ENCODE data around the gene TFDP1. TPM values are rescaled to one million over a fixed set of nuclear protein-coding genes. Genes with fewer than 3 reads are reported as not detected.

TFDP1 gene
- total and polyA plus RNA-seq, 2 of the 4 experiments (the other 2 are of a cell fraction), result 59.3 to 97.0 TPM

GRCh38 chr13:113635048-113635420 is 50.5 kb downstream of the TFDP1 start:
- no peak overlapping the region for H2BK5ac ChIP-seq (ENCODE audit: low read depth, low read length, poor library complexity, severe bottlenecking)
- H3K27me3 ChIP-seq (ENCODE audit: control insufficient read depth, insufficient read depth, low read length), result no peaks in the 10 kb centered on the region
- no peaks in the 10 kb centered on the region; the same call in 1 of the 2 replicates for H4K20me1 ChIP-seq (ENCODE audit: insufficient read depth, low read length)
- no peak overlapping the region for H2AFZ ChIP-seq (replicated peaks; ENCODE audit: low read length, poor library complexity)
- H2AK9ac ChIP-seq (replicated peaks; ENCODE audit: low read depth, low read length, poor library complexity), result no peak overlapping the region
- no peaks in the 10 kb centered on the region for H3K9me3 ChIP-seq (ENCODE audit: control insufficient read depth, insufficient read depth, low read length)
- no peak overlapping the region for H4K8ac ChIP-seq (ENCODE audit: low read depth in 2 of 2, low read length in 2 of 2)
- no peak overlapping the region for H3K14ac ChIP-seq (replicated peaks; ENCODE audit: low read depth, low read length)
- no peak overlapping the region for H2BK20ac ChIP-seq (ENCODE audit: low read depth, low read length)
- H3K23ac ChIP-seq (ENCODE audit: low read depth, low read length), result no peak overlapping the region
- ATAC-seq (ENCODE audit: low read depth) (no peak), DNase-seq (no peak)
- H3K18ac ChIP-seq (ENCODE audit: low read depth, low read length), result no peak overlapping the region
- no peak overlapping the region for H3K4ac ChIP-seq (ENCODE audit: low read depth, low read length)
- no peak overlapping the region for H3K27ac ChIP-seq (ENCODE audit: insufficient read depth, low read length)
- ChIA-PET POLR2A (ENCODE audit: unreplicated experiment) (no interaction called here), CTCF (no interaction called here)
- peaks cover 13% of the 10 kb centered on the region; the same call in 1 of the 2 replicates for H3K9me1 ChIP-seq (ENCODE audit: insufficient read depth, low read length)
- no peak overlapping the region for H3K9ac ChIP-seq (ENCODE audit: low read depth, low read length)
- H3K56ac ChIP-seq (ENCODE audit: extremely low read depth, insufficient read depth, low read length), result no peak overlapping the region
- TF ChIP-seq MXI1 (IDR thresholded peaks at IDR 0.05; ENCODE audit: borderline replicate concordance, low read depth, low read length) (no peak), FOS (IDR thresholded peaks at IDR 0.05; ENCODE audit: low read depth, low read length) (no peak), CTCF (conservative IDR thresholded peaks at IDR 0.05; ENCODE audit: low read depth, low read length) (no peak), POLR2A (IDR thresholded peaks at IDR 0.05; ENCODE audit: low read depth, low read length) (no peak), BHLHE40 (IDR thresholded peaks at IDR 0.05; ENCODE audit: low read depth, low read length) (no peak), RFX5 (IDR thresholded peaks at IDR 0.05; ENCODE audit: low read depth, low read length) (no peak), CEBPB (IDR thresholded peaks at IDR 0.05; ENCODE audit: low read depth, low read length) (no peak), CHD1 (IDR thresholded peaks at IDR 0.05; ENCODE audit: low read depth, low read length) (no peak), SMC3 (IDR thresholded peaks at IDR 0.05; ENCODE audit: low read depth, low read length) (no peak), ELK1 (IDR thresholded peaks at IDR 0.05; ENCODE audit: borderline replicate concordance, low read depth, low read length) (no peak), NFE2L2 (IDR thresholded peaks at IDR 0.05; ENCODE audit: low read depth, low read length) (no peak), RAD21 (IDR thresholded peaks at IDR 0.05; ENCODE audit: low read length) (no peak), RCOR1 (IDR thresholded peaks at IDR 0.05; ENCODE audit: insufficient replicate concordance, low read length) (no peak)
- H3K4me2 ChIP-seq (ENCODE audit: low read depth, low read length), result no peak overlapping the region
- 78% methylated on average over 4 of the region's 7 CpGs; no CpG with 5 or more reads in 1 of the 2 experiments for WGBS, 2 experiments (ENCODE audit: extremely low coverage in 2 of 2, insufficient read length in 1 of 2)
- H3K79me1 ChIP-seq (ENCODE audit: low read depth in 1 of 2, low read length in 2 of 2), result peaks cover 20 to 60% of the 10 kb centered on the region in 2 experiments
- in situ Hi-C loops (cut with MboI; ENCODE audit: low sequenced_read_pairs) (no loop called here), intact Hi-C loops (cut with micrococcal nuclease) (no loop called here), dilution Hi-C loops (cut with HindIII; ENCODE audit: low sequenced_read_pairs, unreplicated experiment) (no loop called here)
- no TSS peak for BruUV-seq (replicated peaks)
- H4K5ac ChIP-seq (ENCODE audit: low read depth, low read length), result no peak overlapping the region
- no peak overlapping the region for H2BK15ac ChIP-seq (ENCODE audit: low read depth, low read length)
- H4K91ac ChIP-seq (ENCODE audit: insufficient read depth, low read depth, low read length), result no peak overlapping the region
- no peaks in the 10 kb centered on the region for H3K4me1 ChIP-seq (ENCODE audit: control insufficient read depth, insufficient read depth, low read length)
- H3K4me3 ChIP-seq (ENCODE audit: insufficient read depth, low read depth, low read length), result no peak overlapping the region
- no peak overlapping the region for H2BK120ac ChIP-seq (ENCODE audit: low read depth, low read length)
- H3K36me3 ChIP-seq (ENCODE audit: control insufficient read depth, insufficient read depth, low read length), result peaks cover 70% of the 10 kb centered on the region
- no peak overlapping the region for H2AK5ac ChIP-seq (ENCODE audit: low read depth, low read length)
